HepG2 (cell line): ENCODE data around the gene PCNT. TPM values are rescaled to one million over a fixed set of nuclear protein-coding genes. Genes with fewer than 3 reads are reported as not detected.

Experiments
- CBX2 ChIP-seq, 2 experiments: fragments of 200-600 bp in 1 of 2; sonication (generic); formaldehyde crosslinking in 1 of 2; IDR thresholded peaks; 2 replicates each; pipeline versions ENCODE4 v1.7.0 to v1.8.1; 2018 to 2022; ENCODE audit warnings: low read depth in 2 of 2, low read length in 1 of 2, mild to moderate bottlenecking in 1 of 2, missing genetic modification reagents in 1 of 2
- EZH2 ChIP-seq: conservative IDR thresholded peaks from 2 replicates; pipeline ENCODE4 v1.6.1; 2012; ENCODE audit warnings: mild to moderate bottlenecking, low read depth, low read length, moderate library complexity
- FOXM1 ChIP-seq: sonication (generic); formaldehyde crosslinking; IDR thresholded peaks from 2 replicates; pipeline ENCODE4 v1.5.0; 2020; ENCODE audit warnings: missing genetic modification reagents
- MEF2D ChIP-seq: sonication (generic); formaldehyde crosslinking; IDR thresholded peaks from 2 replicates; pipeline ENCODE4 v1.5.1; 2020; ENCODE audit warnings: mild to moderate bottlenecking, missing genetic modification reagents
- NFKBIZ ChIP-seq: IDR thresholded peaks from 2 replicates; pipeline ENCODE4 v1.6.1; 2018; ENCODE audit warnings: missing genetic modification reagents, missing compliant biosample characterization
- NR2F6 ChIP-seq, 2 experiments: IDR thresholded peaks; 2 replicates each; pipeline ENCODE4 v1.6.1; 2016; ENCODE audit warnings: antibody characterized with exemption in 1 of 2, mild to moderate bottlenecking in 1 of 2
- REL ChIP-seq: sonication (generic); formaldehyde crosslinking; conservative IDR thresholded peaks from 2 replicates; pipeline ENCODE4 v1.8.0; 2022; ENCODE audit warnings: mild to moderate bottlenecking, missing genetic modification reagents, moderate library complexity
- ZFP36 ChIP-seq: fragments of 150-350 bp; IDR thresholded peaks from 2 replicates; pipeline ENCODE4 v1.6.1; 2018; ENCODE audit warnings: borderline replicate concordance, low read length, low read depth; ENCODE audit not compliant: partially characterized antibody
- ZMAT3 ChIP-seq: sonication (generic); formaldehyde crosslinking; conservative IDR thresholded peaks from 2 replicates; pipeline ENCODE4 v1.7.0; 2021; ENCODE audit warnings: missing genetic modification reagents
- ZNF232 ChIP-seq: sonication (generic); formaldehyde crosslinking; IDR thresholded peaks from 2 replicates; pipeline ENCODE4 v1.4.0; 2020; ENCODE audit warnings: missing genetic modification reagents, borderline replicate concordance
- ZNF570 ChIP-seq: sonication (generic); formaldehyde crosslinking; IDR thresholded peaks from 2 replicates; pipeline ENCODE4 v1.4.0; 2020; ENCODE audit warnings: mild to moderate bottlenecking, missing genetic modification reagents, borderline replicate concordance
- ZNF749 ChIP-seq: sonication (generic); formaldehyde crosslinking; IDR thresholded peaks from 2 replicates; pipeline ENCODE4 v1.8.0; 2022; ENCODE audit warnings: mild to moderate bottlenecking, missing genetic modification reagents, moderate library complexity, borderline replicate concordance
- polyA plus RNA-seq, 8 experiments: library from polyadenylated mRNA; depleted of rRNA in 3 of 8; stranded (reverse) in 7 of 8; unstranded in 1 of 8; fragments of >200 nt; fragmentation: Illumina TruSeq in 4 of 8; extraction: Trizol in 4 of 8; gene quantifications; 2 replicates each; pipeline versions ENCODE4 v1.2.1 to v1.2.3, GENCODE V29; 2011 to 2016; ENCODE audit warnings: low read depth in 4 of 8, missing spikeins in 1 of 8, mixed read lengths in 1 of 8; ENCODE audit not compliant: insufficient read depth in 1 of 8
- total RNA-seq, 5 experiments: library from RNA; depleted of rRNA; stranded (reverse); fragments of >200 nt; fragmentation: Illumina TruSeq; extraction: Trizol; gene quantifications; 2 replicates each; pipeline ENCODE4 v1.2.3, GENCODE V29; 2016; ENCODE audit warnings: low read depth in 1 of 5
- TF ChIP-seq, protein P1 (sequence below): sonication (generic); formaldehyde crosslinking; IDR thresholded peaks from 2 replicates; pipeline ENCODE4 v1.5.0; 2020; ENCODE audit warnings: missing genetic modification reagents
- TF ChIP-seq, protein P2 (sequence below): IDR thresholded peaks from 2 replicates; pipeline ENCODE4 v1.6.1; 2012; ENCODE audit warnings: inconsistent platforms
- TF ChIP-seq, protein P3 (sequence below): sonication (generic); formaldehyde crosslinking; IDR thresholded peaks from 2 replicates; pipeline ENCODE4 v1.4.0; 2020; ENCODE audit warnings: mild to moderate bottlenecking, missing genetic modification reagents, borderline replicate concordance
- TF ChIP-seq, protein P4 (sequence below): sonication (generic); formaldehyde crosslinking; IDR thresholded peaks from 2 replicates; pipeline ENCODE4 v1.5.0; 2020; ENCODE audit warnings: missing genetic modification reagents
- TF ChIP-seq, protein P5 (sequence below): sonication (generic); formaldehyde crosslinking; IDR thresholded peaks from 2 replicates; pipeline ENCODE4 v1.8.0; 2022; ENCODE audit warnings: missing genetic modification reagents, low read depth, mild to moderate bottlenecking, borderline replicate concordance
- TF ChIP-seq, protein P6 (sequence below): sonication (generic); formaldehyde crosslinking; IDR thresholded peaks from 2 replicates; pipeline ENCODE4 v1.4.0; 2020; ENCODE audit warnings: mild to moderate bottlenecking, missing genetic modification reagents

PCNT gene
- total and polyA plus RNA-seq, 2 of the 13 experiments (the other 11 are each of a cell fraction or from before 2014, with no cell fraction given) = 5.6 to 12.4 TPM

DNA sequence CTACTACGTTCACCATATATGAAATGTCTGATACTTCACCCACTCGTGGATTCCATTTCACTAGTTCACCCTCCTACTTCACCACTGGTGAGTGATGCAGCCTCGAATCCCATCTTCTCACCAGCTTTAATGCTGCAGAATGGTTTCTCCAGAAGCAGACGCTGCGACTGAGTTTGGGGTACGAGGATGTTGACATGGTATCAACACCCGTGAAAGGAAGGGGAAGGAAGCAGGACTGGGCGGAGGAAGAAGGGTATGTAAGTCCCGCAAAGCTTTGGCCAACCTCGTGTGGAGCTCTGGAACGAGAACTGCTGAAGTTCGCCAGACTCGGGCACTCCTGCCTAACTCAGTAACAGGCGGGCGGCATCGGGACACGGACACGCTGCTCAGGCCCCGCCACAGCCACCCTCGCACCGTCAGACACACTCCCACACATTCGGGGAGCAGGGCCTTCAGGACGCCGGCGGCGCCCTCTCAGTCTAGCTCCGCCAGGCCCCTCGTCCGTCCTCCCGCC, 133.9 kb downstream of the PCNT start (continued):
- TF ChIP-seq, protein P1, sequence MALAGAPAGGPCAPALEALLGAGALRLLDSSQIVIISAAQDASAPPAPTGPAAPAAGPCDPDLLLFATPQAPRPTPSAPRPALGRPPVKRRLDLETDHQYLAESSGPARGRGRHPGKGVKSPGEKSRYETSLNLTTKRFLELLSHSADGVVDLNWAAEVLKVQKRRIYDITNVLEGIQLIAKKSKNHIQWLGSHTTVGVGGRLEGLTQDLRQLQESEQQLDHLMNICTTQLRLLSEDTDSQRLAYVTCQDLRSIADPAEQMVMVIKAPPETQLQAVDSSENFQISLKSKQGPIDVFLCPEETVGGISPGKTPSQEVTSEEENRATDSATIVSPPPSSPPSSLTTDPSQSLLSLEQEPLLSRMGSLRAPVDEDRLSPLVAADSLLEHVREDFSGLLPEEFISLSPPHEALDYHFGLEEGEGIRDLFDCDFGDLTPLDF (CRISPR knock-in tag) = no peak
- TF ChIP-seq NFKBIZ (CRISPR knock-in tag) = no peak
- TF ChIP-seq MEF2D (CRISPR knock-in tag) = no peak
- TF ChIP-seq FOXM1 = 0 out of 2 replicates have a peak, but pooled peaks have one; percentile 39
- TF ChIP-seq, protein P2, sequence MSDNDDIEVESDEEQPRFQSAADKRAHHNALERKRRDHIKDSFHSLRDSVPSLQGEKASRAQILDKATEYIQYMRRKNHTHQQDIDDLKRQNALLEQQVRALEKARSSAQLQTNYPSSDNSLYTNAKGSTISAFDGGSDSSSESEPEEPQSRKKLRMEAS = no peak
- TF ChIP-seq, protein P3, sequence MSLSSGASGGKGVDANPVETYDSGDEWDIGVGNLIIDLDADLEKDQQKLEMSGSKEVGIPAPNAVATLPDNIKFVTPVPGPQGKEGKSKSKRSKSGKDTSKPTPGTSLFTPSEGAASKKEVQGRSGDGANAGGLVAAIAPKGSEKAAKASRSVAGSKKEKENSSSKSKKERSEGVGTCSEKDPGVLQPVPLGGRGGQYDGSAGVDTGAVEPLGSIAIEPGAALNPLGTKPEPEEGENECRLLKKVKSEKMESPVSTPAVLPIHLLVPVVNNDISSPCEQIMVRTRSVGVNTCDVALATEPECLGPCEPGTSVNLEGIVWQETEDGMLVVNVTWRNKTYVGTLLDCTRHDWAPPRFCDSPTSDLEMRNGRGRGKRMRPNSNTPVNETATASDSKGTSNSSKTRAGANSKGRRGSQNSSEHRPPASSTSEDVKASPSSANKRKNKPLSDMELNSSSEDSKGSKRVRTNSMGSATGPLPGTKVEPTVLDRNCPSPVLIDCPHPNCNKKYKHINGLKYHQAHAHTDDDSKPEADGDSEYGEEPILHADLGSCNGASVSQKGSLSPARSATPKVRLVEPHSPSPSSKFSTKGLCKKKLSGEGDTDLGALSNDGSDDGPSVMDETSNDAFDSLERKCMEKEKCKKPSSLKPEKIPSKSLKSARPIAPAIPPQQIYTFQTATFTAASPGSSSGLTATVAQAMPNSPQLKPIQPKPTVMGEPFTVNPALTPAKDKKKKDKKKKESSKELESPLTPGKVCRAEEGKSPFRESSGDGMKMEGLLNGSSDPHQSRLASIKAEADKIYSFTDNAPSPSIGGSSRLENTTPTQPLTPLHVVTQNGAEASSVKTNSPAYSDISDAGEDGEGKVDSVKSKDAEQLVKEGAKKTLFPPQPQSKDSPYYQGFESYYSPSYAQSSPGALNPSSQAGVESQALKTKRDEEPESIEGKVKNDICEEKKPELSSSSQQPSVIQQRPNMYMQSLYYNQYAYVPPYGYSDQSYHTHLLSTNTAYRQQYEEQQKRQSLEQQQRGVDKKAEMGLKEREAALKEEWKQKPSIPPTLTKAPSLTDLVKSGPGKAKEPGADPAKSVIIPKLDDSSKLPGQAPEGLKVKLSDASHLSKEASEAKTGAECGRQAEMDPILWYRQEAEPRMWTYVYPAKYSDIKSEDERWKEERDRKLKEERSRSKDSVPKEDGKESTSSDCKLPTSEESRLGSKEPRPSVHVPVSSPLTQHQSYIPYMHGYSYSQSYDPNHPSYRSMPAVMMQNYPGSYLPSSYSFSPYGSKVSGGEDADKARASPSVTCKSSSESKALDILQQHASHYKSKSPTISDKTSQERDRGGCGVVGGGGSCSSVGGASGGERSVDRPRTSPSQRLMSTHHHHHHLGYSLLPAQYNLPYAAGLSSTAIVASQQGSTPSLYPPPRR (CRISPR knock-in tag) = no peak
- TF ChIP-seq, protein P4, sequence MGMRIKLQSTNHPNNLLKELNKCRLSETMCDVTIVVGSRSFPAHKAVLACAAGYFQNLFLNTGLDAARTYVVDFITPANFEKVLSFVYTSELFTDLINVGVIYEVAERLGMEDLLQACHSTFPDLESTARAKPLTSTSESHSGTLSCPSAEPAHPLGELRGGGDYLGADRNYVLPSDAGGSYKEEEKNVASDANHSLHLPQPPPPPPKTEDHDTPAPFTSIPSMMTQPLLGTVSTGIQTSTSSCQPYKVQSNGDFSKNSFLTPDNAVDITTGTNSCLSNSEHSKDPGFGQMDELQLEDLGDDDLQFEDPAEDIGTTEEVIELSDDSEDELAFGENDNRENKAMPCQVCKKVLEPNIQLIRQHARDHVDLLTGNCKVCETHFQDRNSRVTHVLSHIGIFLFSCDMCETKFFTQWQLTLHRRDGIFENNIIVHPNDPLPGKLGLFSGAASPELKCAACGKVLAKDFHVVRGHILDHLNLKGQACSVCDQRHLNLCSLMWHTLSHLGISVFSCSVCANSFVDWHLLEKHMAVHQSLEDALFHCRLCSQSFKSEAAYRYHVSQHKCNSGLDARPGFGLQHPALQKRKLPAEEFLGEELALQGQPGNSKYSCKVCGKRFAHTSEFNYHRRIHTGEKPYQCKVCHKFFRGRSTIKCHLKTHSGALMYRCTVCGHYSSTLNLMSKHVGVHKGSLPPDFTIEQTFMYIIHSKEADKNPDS (CRISPR knock-in tag) = no peak
- no peak for TF ChIP-seq ZNF749 (CRISPR knock-in tag)
- TF ChIP-seq NR2F6 (IDR thresholded peaks at IDR 0.05) = no peak
- no peak for TF ChIP-seq NR2F6 (CRISPR knock-in tag; IDR thresholded peaks at IDR 0.05)
- no peak for TF ChIP-seq ZNF570
- no peak for TF ChIP-seq REL (CRISPR knock-in tag)
- no peak for TF ChIP-seq CBX2 (IDR thresholded peaks at IDR 0.05; ENCODE audit: low read depth, low read length)
- TF ChIP-seq CBX2 (CRISPR knock-in tag; IDR thresholded peaks at IDR 0.05; ENCODE audit: low read depth) = no peak
- TF ChIP-seq, protein P5, sequence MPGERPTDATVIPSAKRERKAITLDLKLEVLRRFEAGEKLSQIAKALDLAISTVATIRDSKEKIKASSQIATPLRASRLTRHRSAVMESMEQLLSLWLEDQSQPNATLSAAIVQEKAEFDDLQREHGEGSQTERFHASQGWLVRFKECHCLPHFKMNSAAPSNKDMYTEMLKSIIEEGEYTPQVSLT (CRISPR knock-in tag) = no peak
- TF ChIP-seq EZH2 = no peak
- no peak for TF ChIP-seq ZNF232 (CRISPR knock-in tag)
- TF ChIP-seq ZFP36 = no peak
- TF ChIP-seq, protein P6, sequence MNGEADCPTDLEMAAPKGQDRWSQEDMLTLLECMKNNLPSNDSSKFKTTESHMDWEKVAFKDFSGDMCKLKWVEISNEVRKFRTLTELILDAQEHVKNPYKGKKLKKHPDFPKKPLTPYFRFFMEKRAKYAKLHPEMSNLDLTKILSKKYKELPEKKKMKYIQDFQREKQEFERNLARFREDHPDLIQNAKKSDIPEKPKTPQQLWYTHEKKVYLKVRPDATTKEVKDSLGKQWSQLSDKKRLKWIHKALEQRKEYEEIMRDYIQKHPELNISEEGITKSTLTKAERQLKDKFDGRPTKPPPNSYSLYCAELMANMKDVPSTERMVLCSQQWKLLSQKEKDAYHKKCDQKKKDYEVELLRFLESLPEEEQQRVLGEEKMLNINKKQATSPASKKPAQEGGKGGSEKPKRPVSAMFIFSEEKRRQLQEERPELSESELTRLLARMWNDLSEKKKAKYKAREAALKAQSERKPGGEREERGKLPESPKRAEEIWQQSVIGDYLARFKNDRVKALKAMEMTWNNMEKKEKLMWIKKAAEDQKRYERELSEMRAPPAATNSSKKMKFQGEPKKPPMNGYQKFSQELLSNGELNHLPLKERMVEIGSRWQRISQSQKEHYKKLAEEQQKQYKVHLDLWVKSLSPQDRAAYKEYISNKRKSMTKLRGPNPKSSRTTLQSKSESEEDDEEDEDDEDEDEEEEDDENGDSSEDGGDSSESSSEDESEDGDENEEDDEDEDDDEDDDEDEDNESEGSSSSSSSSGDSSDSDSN (CRISPR knock-in tag) = peak; percentile 41; the same call in 1 of the 2 replicates
- TF ChIP-seq ZMAT3 = no peak
